Loucy (cell line): ENCODE measurements around the gene MYCN.

Source experiments
- EZH2phosphoT487 ChIP-seq: fragments of 200-600 bp; IDR thresholded peaks from 2 replicates; pipeline ENCODE4 v1.6.1; 2018; ENCODE audit warnings: antibody characterized with exemption, mild to moderate bottlenecking, moderate library complexity, borderline replicate concordance
- TF ChIP-seq, protein P1 (sequence below): fragments of 200-600 bp; sonication (generic); conservative IDR thresholded peaks from 2 replicates; pipeline ENCODE4 v1.5.1; 2014; ENCODE audit warnings: mild to moderate bottlenecking, antibody characterized with exemption, low read length

DNA sequence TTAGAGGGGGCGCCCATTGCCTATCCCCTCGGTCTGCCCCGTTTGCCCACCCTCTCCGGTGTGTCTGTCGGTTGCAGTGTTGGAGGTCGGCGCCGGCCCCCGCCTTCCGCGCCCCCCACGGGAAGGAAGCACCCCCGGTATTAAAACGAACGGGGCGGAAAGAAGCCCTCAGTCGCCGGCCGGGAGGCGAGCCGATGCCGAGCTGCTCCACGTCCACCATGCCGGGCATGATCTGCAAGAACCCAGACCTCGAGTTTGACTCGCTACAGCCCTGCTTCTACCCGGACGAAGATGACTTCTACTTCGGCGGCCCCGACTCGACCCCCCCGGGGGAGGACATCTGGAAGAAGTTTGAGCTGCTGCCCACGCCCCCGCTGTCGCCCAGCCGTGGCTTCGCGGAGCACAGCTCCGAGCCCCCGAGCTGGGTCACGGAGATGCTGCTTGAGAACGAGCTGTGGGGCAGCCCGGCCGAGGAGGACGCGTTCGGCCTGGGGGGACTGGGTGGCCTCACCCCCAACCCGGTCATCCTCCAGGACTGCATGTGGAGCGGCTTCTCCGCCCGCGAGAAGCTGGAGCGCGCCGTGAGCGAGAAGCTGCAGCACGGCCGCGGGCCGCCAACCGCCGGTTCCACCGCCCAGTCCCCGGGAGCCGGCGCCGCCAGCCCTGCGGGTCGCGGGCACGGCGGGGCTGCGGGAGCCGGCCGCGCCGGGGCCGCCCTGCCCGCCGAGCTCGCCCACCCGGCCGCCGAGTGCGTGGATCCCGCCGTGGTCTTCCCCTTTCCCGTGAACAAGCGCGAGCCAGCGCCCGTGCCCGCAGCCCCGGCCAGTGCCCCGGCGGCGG is 1.7 kb downstream of the MYCN start:
- TF ChIP-seq, protein P1, sequence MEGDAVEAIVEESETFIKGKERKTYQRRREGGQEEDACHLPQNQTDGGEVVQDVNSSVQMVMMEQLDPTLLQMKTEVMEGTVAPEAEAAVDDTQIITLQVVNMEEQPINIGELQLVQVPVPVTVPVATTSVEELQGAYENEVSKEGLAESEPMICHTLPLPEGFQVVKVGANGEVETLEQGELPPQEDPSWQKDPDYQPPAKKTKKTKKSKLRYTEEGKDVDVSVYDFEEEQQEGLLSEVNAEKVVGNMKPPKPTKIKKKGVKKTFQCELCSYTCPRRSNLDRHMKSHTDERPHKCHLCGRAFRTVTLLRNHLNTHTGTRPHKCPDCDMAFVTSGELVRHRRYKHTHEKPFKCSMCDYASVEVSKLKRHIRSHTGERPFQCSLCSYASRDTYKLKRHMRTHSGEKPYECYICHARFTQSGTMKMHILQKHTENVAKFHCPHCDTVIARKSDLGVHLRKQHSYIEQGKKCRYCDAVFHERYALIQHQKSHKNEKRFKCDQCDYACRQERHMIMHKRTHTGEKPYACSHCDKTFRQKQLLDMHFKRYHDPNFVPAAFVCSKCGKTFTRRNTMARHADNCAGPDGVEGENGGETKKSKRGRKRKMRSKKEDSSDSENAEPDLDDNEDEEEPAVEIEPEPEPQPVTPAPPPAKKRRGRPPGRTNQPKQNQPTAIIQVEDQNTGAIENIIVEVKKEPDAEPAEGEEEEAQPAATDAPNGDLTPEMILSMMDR: no peak
- no peak for TF ChIP-seq EZH2phosphoT487
